ENCODE data around the gene NAXD. TPM values are rescaled to one million over a fixed set of nuclear protein-coding genes. Genes with fewer than 3 reads are reported as not detected.

Gene NAXD
- total and polyA plus RNA-seq, 10 of the 15 experiments (the other 5 are each of a cell fraction or from before 2014, with no cell fraction given), result 1.5 to 36.2 (median 23.8) TPM

GRCh38 chr13:110575322-110576069 is 39.8 kb upstream of the NAXD start (continued):
- TF ChIP-seq IKZF2 (IDR thresholded peaks at IDR 0.05) (peak; percentile 74 to 75), IKZF1 (conservative IDR thresholded peaks at IDR 0.05) (peak; percentile 87), EGR1 (IDR thresholded peaks at IDR 0.05; ENCODE audit: borderline replicate concordance in 1 of 2, low read depth in 2 of 2, low read length in 2 of 2) (peak in 1 of 2 experiments; percentile 54; a peak in 1 of 3 replicates), TCF3 (IDR thresholded peaks at IDR 0.05; ENCODE audit: borderline replicate concordance, insufficient read depth, low read depth, low read length) (peak; percentile 52; the same call in 1 of the 2 replicates), CREB1 (IDR thresholded peaks at IDR 0.05; ENCODE audit: low read depth) (peak; percentile 73), REST (IDR thresholded peaks at IDR 0.05; ENCODE audit: low read depth, low read length) (no peak), BMI1 (IDR thresholded peaks at IDR 0.05; ENCODE audit: borderline replicate concordance) (no peak), KLF5 (IDR thresholded peaks at IDR 0.05; ENCODE audit: partially characterized antibody) (no peak), CBFB (IDR thresholded peaks at IDR 0.05; ENCODE audit: low read depth) (peak; percentile 87; the same call in 1 of the 2 replicates), TBL1XR1 (IDR thresholded peaks at IDR 0.05; ENCODE audit: low read depth, low read length) (peak; percentile 50; the same call in 1 of the 2 replicates), RCOR1 (conservative IDR thresholded peaks at IDR 0.05; ENCODE audit: low read depth, low read length) (no peak), NR2F1 (conservative IDR thresholded peaks at IDR 0.05) (peak; percentile 77), FOXM1 (IDR thresholded peaks at IDR 0.05; ENCODE audit: low read depth, low read length) (peak; percentile 54; the same call in 1 of the 2 replicates), SP1 (IDR thresholded peaks at IDR 0.05; ENCODE audit: low read depth, low read length) (peak; percentile 30), YBX1 (IDR thresholded peaks at IDR 0.05) (no peak), SRF (IDR thresholded peaks at IDR 0.05; ENCODE audit: low read depth in 2 of 2, low read length in 2 of 2) (0 out of 4 replicates have a peak, but pooled peaks of 1 of the 2 experiments have one; percentile 5), FOXK2 (IDR thresholded peaks at IDR 0.05) (no peak), JUNB (IDR thresholded peaks at IDR 0.05) (peak; percentile 87), CTCF (IDR thresholded peaks at IDR 0.05 in 2 of 3, conservative IDR thresholded peaks at IDR 0.05 in 1 of 3; ENCODE audit: control insufficient read depth in 2 of 3, extremely low read depth in 1 of 3, insufficient read depth in 1 of 3, low read depth in 3 of 3, low read length in 3 of 3) (peak in 1 of 3 experiments; percentile 16; a peak in 2 of 6 replicates), HSF1 (IDR thresholded peaks at IDR 0.05; ENCODE audit: low read depth, low read length) (no peak), BACH1 (IDR thresholded peaks at IDR 0.05; ENCODE audit: borderline replicate concordance) (peak; percentile 41; the same call in 1 of the 2 replicates), USF2 (IDR thresholded peaks at IDR 0.05; ENCODE audit: borderline replicate concordance, low read depth, low read length) (no peak), MTA3 (IDR thresholded peaks at IDR 0.05; ENCODE audit: borderline replicate concordance, low read length) (no peak; the same call in 1 of the 2 replicates)
